A204.1 (cell line): ENCODE data around the gene UBN2.

Experiments
- FAIRE-seq: peaks from 2 replicates; lab custom pipeline; 2012; peaks lifted over from hg19 to GRCh38; lab: Jason Lieb, UNC

The UBN2 gene

GRCh38 chr7:139355320-139355719 is 124.3 kb downstream of the UBN2 start:
- no peak for FAIRE-seq
